ENCODE results near the gene UBAP2. TPM values are rescaled to one million over a fixed set of nuclear protein-coding genes. Genes with fewer than 3 reads are reported as not detected.

Gene UBAP2
- total and polyA plus RNA-seq, 2 of the 4 experiments (the other 2 are of a cell fraction): 12.9 to 25.5 TPM

GRCh38 chr9:34097865-34098264 lies 49.2 kb upstream of the UBAP2 start:
- no peak overlapping the region for H3K23ac ChIP-seq (ENCODE audit: low read depth, low read length)
- H3K9ac ChIP-seq (ENCODE audit: low read depth, low read length): no peak overlapping the region
- H2BK5ac ChIP-seq (ENCODE audit: low read depth, low read length, poor library complexity, severe bottlenecking): no peak overlapping the region
- H3K4me2 ChIP-seq (ENCODE audit: low read depth, low read length): no peak overlapping the region
- POLR2A ChIA-PET (ENCODE audit: unreplicated experiment): no interaction called here
- ATAC-seq (ENCODE audit: low read depth): no peak
- H3K14ac ChIP-seq (replicated peaks; ENCODE audit: low read depth, low read length): no peak overlapping the region
- H2AFZ ChIP-seq (replicated peaks; ENCODE audit: low read length, poor library complexity): no peak overlapping the region
- no peak overlapping the region for H2BK15ac ChIP-seq (ENCODE audit: low read depth, low read length)
- H3K18ac ChIP-seq (ENCODE audit: low read depth, low read length): no peak overlapping the region
- no peak overlapping the region for H2AK5ac ChIP-seq (ENCODE audit: low read depth, low read length)
- no peak overlapping the region for H2BK20ac ChIP-seq (ENCODE audit: low read depth, low read length)
- no peaks in the 10 kb centered on the region for H3K4me1 ChIP-seq (ENCODE audit: control insufficient read depth, insufficient read depth, low read length)
- H3K4ac ChIP-seq (ENCODE audit: low read depth, low read length): no peak overlapping the region
- H4K20me1 ChIP-seq (ENCODE audit: insufficient read depth, low read length): no peaks in the 10 kb centered on the region
- no peak overlapping the region for H4K5ac ChIP-seq (ENCODE audit: low read depth, low read length)
- no peak for DNase-seq
- no peaks in the 10 kb centered on the region for H3K9me3 ChIP-seq (ENCODE audit: control insufficient read depth, insufficient read depth, low read length)
- intact Hi-C loops (cut with micrococcal nuclease): no loop called here
- H3K4me3 ChIP-seq (ENCODE audit: insufficient read depth, low read depth, low read length): no peak overlapping the region
- CTCF ChIA-PET: no interaction called here
- 0 out of 4 replicates have a peak, but pooled peaks cover 0 to 5% of the 10 kb centered on the region in 2 experiments for H3K79me1 ChIP-seq (ENCODE audit: low read depth in 1 of 2, low read length in 2 of 2)
- H3K27me3 ChIP-seq (ENCODE audit: control insufficient read depth, insufficient read depth, low read length): no peaks in the 10 kb centered on the region
- in situ Hi-C loops (cut with MboI; ENCODE audit: low sequenced_read_pairs): no loop called here
- peaks cover 3% of the 10 kb centered on the region; the same call in 1 of the 2 replicates for H3K9me1 ChIP-seq (ENCODE audit: insufficient read depth, low read length)
- no peak overlapping the region for H3K27ac ChIP-seq (ENCODE audit: insufficient read depth, low read length)
- no peak overlapping the region for H4K91ac ChIP-seq (ENCODE audit: insufficient read depth, low read depth, low read length)
- BruUV-seq (replicated peaks): no TSS peak
- dilution Hi-C loops (cut with HindIII; ENCODE audit: low sequenced_read_pairs, unreplicated experiment): no loop called here
- no peak overlapping the region for H2BK120ac ChIP-seq (ENCODE audit: low read depth, low read length)
- peak overlapping the region; percentile 35 for H2AK9ac ChIP-seq (replicated peaks; ENCODE audit: low read depth, low read length, poor library complexity)
- no peak overlapping the region for H4K8ac ChIP-seq (ENCODE audit: low read depth in 2 of 2, low read length in 2 of 2)
- peaks cover 54% of the 10 kb centered on the region for H3K36me3 ChIP-seq (ENCODE audit: control insufficient read depth, insufficient read depth, low read length)
- WGBS, 2 experiments (ENCODE audit: extremely low coverage in 2 of 2, insufficient read length in 1 of 2): 100% methylated on average over 1 of the region's 1 CpG; no CpG with 5 or more reads in 1 of the 2 experiments
- TF ChIP-seq BHLHE40 (IDR thresholded peaks at IDR 0.05; ENCODE audit: low read depth, low read length): no peak
- no peak for TF ChIP-seq RCOR1 (IDR thresholded peaks at IDR 0.05; ENCODE audit: insufficient replicate concordance, low read length)
- no peak for TF ChIP-seq CTCF (conservative IDR thresholded peaks at IDR 0.05; ENCODE audit: low read depth, low read length)
- TF ChIP-seq FOS (IDR thresholded peaks at IDR 0.05; ENCODE audit: low read depth, low read length): no peak
- TF ChIP-seq MAZ (IDR thresholded peaks at IDR 0.05; ENCODE audit: borderline replicate concordance, low read depth, low read length): no peak
- no peak for TF ChIP-seq ELK1 (IDR thresholded peaks at IDR 0.05; ENCODE audit: borderline replicate concordance, low read depth, low read length)
- no peak for TF ChIP-seq RFX5 (IDR thresholded peaks at IDR 0.05; ENCODE audit: low read depth, low read length)
- no peak for TF ChIP-seq RAD21 (IDR thresholded peaks at IDR 0.05; ENCODE audit: low read length)
- TF ChIP-seq SMC3 (IDR thresholded peaks at IDR 0.05; ENCODE audit: low read depth, low read length): no peak
- H3K56ac ChIP-seq (ENCODE audit: extremely low read depth, insufficient read depth, low read length): no peak overlapping the region
